ENCODE data around the gene SECISBP2L.
"Not testable (repeated sequence)": the region's sequence is repeated elsewhere in the genome, so short reads cannot be mapped to it uniquely, and the experiment has no call there.

The SECISBP2L gene, protein sequence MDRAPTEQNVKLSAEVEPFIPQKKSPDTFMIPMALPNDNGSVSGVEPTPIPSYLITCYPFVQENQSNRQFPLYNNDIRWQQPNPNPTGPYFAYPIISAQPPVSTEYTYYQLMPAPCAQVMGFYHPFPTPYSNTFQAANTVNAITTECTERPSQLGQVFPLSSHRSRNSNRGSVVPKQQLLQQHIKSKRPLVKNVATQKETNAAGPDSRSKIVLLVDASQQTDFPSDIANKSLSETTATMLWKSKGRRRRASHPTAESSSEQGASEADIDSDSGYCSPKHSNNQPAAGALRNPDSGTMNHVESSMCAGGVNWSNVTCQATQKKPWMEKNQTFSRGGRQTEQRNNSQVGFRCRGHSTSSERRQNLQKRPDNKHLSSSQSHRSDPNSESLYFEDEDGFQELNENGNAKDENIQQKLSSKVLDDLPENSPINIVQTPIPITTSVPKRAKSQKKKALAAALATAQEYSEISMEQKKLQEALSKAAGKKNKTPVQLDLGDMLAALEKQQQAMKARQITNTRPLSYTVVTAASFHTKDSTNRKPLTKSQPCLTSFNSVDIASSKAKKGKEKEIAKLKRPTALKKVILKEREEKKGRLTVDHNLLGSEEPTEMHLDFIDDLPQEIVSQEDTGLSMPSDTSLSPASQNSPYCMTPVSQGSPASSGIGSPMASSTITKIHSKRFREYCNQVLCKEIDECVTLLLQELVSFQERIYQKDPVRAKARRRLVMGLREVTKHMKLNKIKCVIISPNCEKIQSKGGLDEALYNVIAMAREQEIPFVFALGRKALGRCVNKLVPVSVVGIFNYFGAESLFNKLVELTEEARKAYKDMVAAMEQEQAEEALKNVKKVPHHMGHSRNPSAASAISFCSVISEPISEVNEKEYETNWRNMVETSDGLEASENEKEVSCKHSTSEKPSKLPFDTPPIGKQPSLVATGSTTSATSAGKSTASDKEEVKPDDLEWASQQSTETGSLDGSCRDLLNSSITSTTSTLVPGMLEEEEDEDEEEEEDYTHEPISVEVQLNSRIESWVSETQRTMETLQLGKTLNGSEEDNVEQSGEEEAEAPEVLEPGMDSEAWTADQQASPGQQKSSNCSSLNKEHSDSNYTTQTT

GRCh38 chr15:49046220-49047102 is at the start of gene SECISBP2L:
TSS of gene SECISBP2L (minus strand) at chr15:49046446. CDS start at chr15:49046299, 147 bp downstream.
- DNase-seq (ENCODE audit: low spot score) = peak; percentile 99

DNA sequence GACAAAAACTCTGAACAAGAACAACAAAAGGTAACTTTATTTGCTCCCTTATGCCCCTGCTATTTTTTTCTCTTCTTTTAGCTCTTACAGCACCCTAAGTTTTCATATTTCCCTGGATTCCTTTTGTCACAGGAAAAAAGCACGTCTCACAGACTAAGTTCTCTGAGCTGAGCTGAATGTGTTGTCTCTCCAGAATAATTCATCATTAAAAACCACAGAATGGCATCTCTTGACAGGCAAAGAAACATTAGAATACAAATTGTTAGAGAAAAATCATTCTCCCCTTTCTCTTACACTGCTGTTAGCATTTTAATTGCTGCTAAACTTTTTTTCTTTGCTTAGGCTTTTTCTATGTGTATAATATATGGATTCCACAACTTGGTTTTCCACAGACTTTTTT is 48.7 kb upstream of the SECISBP2L start:
- DNase-seq (ENCODE audit: low spot score) = no peak

- no peak for DNase-seq (ENCODE audit: low spot score)
Observed at GRCh38 chr15:49093252-49094105, 47.2 kb upstream of the SECISBP2L start.

DNA sequence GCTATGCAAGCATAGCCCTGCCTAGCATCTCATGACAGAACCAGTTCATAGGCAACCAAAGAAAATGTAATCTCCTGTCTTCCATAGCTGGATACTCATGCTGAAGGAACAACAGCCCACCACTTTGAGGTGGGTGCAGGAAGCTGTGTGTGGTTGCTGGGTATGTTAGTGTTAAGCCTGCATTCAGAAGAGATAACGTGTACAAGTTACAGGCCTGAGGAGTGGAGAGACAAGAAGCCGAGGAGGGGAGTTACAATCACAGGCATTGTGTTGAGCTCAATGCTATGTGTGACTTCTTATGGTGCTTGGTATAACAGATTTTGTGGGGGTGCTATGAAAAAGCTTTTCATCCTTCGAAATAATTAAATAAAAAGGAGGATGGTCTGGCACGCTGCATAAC is 42.8 kb upstream of the SECISBP2L start:
- DNase-seq (ENCODE audit: low spot score) = no peak

- no peak for DNase-seq (ENCODE audit: low spot score)
Observed at GRCh38 chr15:49085696-49086459, 39.6 kb upstream of the SECISBP2L start.

DNA sequence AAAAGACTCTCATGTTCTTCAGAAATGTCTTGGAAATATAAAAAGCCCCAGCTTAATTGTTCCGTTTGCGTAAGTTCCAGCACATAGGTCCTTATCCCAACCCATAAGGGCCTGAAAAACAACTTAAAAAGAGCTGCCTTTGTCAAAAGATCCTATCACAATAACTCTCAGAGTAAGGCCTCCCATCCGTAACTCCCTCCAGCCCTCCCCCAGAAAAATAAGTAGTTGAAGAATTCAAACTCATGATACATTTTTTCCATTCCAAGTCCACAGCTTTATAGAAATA is 38.0 kb upstream of the SECISBP2L start:
- no peak for DNase-seq (ENCODE audit: low spot score)

DNA sequence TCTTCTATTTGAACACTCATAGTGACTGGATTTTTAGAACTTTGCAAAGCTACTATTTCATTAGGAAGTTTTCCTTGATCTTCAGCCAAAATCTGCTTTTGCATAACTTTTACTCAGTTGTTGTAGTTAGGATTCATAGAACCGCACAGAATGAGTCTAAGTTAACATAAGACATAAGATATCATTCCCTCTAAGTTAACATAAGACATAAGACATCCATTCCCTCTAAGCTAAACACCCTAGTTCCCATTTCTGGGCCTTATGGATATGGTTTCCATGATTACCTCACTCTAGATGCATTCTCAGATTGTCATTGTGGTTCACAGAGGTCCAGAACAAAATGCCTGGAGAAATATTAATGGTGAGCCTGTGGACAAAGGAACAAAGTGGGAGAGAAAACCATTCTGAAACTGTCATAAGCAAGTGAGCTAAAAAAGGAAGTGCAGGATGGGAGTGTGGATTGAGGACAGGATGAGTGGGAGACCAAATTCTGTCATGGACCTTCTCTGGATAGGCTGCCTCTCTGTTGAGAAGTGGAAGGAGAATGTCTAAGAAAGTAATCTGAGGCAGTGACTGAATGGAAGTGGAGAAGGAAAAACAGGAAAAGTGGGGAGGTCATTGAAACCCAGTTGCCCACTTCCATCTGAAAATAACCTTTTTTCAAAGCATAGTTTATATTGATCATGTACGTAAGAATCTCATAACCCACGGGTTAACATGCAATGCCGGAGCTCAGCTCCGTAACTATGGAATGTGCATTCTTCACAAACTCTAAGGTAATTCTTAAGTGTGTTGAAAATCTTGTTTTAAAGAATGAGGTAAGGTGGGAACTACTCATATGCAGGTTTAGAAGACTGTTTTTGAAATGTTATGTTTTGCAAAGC is 37.4 kb upstream of the SECISBP2L start:
- DNase-seq (ENCODE audit: low spot score) = no peak

DNA sequence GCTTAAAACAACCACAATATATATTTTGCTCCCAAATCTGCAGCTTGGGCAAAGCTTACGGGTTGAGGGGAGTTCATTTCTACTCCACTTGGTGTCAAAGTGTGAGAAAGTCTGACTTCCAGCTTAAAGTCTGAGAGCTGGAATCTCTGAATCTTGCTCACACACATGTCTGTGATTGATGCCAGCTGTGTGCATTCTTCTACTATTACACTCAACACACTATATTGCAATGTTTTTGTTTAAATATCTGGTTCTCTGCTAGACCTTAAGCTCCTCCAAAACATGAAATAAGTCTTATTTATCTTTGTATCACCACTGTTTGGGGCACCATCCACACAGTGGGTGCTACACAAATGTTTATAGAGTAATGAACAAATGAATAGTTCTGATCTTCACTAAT is 36.7 kb upstream of the SECISBP2L start:
- DNase-seq (ENCODE audit: low spot score) = no peak

DNA sequence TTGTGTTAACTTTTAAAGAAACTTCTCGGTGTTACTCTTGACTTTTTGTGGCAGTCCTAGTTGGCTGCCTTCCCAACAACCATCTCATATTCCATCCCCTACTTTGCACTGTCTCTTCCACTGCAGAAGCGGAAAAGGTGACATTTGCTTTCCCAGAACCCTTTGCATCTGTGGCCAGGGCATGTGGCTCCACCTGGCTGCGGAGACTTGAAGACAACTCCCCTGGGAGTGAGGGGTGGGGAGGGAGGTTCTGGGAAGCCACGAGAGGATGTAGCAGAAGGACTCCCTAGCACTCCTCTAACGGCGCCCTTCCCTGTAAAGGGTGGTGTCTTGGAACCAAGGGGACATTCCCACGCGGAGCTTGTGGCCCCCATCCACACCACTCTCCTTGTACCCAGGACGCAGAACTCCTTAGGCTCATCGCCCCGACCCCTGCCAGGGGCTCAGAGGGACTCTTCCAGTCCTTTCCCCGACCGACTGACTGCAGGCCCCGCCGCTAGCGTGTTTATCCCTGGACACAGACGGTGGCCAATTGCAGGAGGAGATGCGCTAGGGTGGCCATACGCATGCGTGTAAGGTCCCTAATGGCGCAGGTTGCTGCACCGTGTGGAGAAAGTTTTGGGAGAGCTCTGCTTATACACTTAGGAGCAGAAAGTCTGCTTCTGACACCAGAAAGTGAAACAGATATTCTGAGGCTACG is 33.2 kb upstream of the SECISBP2L start:
- DNase-seq (ENCODE audit: low spot score) = peak; percentile 12

GRCh38 chr15:49075881-49076280 is 29.6 kb upstream of the SECISBP2L start:
- DNase-seq (ENCODE audit: low spot score) = no peak

GRCh38 chr15:49074589-49075287 is 28.5 kb upstream of the SECISBP2L start:
- not testable (repeated sequence) for DNase-seq (ENCODE audit: low spot score)

DNA sequence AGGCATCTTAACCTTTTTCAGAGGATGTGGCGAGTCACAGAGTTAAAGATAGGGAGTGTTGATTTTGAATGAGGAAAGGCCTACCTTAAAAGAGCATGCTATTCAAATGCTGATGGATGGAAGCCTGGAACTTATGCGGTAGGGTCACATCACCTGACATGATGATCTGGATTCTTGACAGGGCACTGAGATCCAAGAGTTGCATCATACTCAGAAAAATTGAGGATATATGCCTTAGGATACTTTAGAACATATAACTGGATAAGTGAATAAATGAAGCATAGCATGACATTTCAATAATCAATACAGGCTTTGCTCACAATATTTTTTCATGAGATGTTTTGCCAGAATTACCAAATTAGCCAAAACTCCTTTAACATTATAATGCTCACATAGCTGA is 20.1 kb upstream of the SECISBP2L start:
- DNase-seq (ENCODE audit: low spot score) = no peak

GRCh38 chr15:49064884-49065283 is 18.6 kb upstream of the SECISBP2L start:
- no peak for DNase-seq (ENCODE audit: low spot score)

DNA sequence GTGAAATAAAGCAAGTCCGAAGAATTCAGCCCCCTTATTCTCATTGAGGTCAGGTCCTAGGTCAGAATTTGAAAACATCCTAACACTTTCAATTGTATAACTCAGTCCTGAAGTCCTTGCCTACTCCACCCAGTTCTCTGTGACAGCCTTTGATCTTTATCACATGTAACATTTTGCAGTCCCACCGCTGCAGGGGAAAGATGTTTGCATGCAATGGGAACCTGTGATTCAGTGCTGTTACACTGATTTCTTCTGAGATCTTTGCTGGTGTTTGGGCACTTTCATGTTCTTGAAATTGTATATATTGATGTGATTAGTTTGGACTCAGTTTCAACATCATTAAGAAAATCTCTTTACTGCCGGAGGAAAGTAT is 18.0 kb upstream of the SECISBP2L start:
- DNase-seq (ENCODE audit: low spot score) = no peak

GRCh38 chr15:49063402-49064280 is 17.4 kb upstream of the SECISBP2L start:
- no peak for DNase-seq (ENCODE audit: low spot score)

DNA sequence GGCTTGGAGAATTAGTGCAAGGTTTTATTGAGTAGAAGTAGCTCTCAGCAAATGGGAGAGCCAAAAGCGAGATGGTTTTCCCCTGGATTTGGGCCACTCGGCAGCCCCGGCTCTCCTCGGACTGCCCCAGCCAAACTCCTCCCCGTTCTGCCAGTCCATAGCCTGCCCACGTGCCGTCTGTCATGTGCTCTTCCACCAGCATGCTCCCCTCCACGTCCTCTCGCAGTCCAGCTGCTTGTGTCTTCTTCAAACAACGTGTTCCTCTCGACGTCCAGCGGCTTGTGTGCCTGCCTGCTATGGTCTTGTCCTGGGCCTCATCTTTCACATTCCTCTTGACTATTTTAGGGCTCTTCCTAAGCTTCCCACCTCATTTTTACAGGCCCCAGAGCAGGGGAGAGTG is 16.7 kb upstream of the SECISBP2L start:
- DNase-seq (ENCODE audit: low spot score) = no peak

Measured in iPS-NIHi11 (cell line).